WTC11 (cell line): ENCODE measurements around the gene SEMA4C. TPM values are rescaled to one million over a fixed set of nuclear protein-coding genes. Genes with fewer than 3 reads are reported as not detected.

Experiments used
- ATAC-seq: fragments of 200-7000 bp; cut with Tn5 transposase; 2 replicates; pipeline ENCODE4 v1.10.0; 2021; ENCODE audit warnings: mild to moderate bottlenecking, moderate library complexity
- CTCF ChIA-PET: fragments of 300-600 bp; sonication (Branson Sonifier 250); formaldehyde crosslinking; loops from one replicate; lab custom pipeline; 2021; ENCODE audit warnings: antibody characterized with exemption; lab: Charles Lee
- POLR2A ChIA-PET: fragments of 350-600 bp; sonication (Branson Sonifier 250); formaldehyde crosslinking; loops from one replicate; lab custom pipeline; 2021; ENCODE audit warnings: antibody characterized with exemption; lab: Charles Lee
- DNase-seq: peaks from one replicate; pipeline ENCODE4 v3.0.0; 2021; ENCODE audit warnings: low spot score
- H3K27ac Mint-ChIP-seq: 2 replicates; pipeline ENCODE4 v1.8.0; 2021; ENCODE audit warnings: mixed read lengths
- H3K27me3 Mint-ChIP-seq: 2 replicates; pipeline ENCODE4 v1.8.0; 2021; ENCODE audit warnings: low read depth, mild to moderate bottlenecking, moderate library complexity, mixed read lengths
- H3K36me3 Mint-ChIP-seq: 2 replicates; pipeline ENCODE4 v1.8.0; 2021; ENCODE audit warnings: mixed read lengths
- H3K4me1 Mint-ChIP-seq: 2 replicates; pipeline ENCODE4 v1.8.0; 2022; ENCODE audit warnings: mixed read lengths
- H3K4me3 Mint-ChIP-seq: 2 replicates; pipeline ENCODE4 v1.8.0; 2021; ENCODE audit warnings: mild to moderate bottlenecking, moderate library complexity, mixed read lengths
- H3K9me3 Mint-ChIP-seq: 2 replicates; pipeline ENCODE4 v1.8.0; 2021; ENCODE audit warnings: mixed read lengths
- E2F1 ChIP-seq: sonication (generic); formaldehyde crosslinking; IDR thresholded peaks from 2 replicates; pipeline ENCODE4 v1.8.0; 2022; ENCODE audit warnings: mild to moderate bottlenecking, missing genetic modification reagents
- GABPB1 ChIP-seq: sonication (generic); formaldehyde crosslinking; IDR thresholded peaks from 2 replicates; pipeline ENCODE4 v1.8.1; 2023; ENCODE audit warnings: mild to moderate bottlenecking, missing genetic modification reagents
- HMGA2 ChIP-seq: fragments of 250-450 bp; sonication (Bioruptor Pico); IDR thresholded peaks from 2 replicates; pipeline ENCODE4 v1.4.0; 2021; ENCODE audit warnings: mild to moderate bottlenecking, moderate library complexity
- JUN ChIP-seq: sonication (generic); formaldehyde crosslinking; IDR thresholded peaks from 2 replicates; pipeline ENCODE4 v1.8.0; 2023; ENCODE audit warnings: mild to moderate bottlenecking, missing genetic modification reagents
- MYBL2 ChIP-seq: sonication (generic); formaldehyde crosslinking; IDR thresholded peaks from 2 replicates; pipeline ENCODE4 v1.8.1; 2023; ENCODE audit warnings: mild to moderate bottlenecking, moderate library complexity, missing genetic modification reagents
- NFATC4 ChIP-seq: fragments of 250-450 bp; sonication (Bioruptor Pico); IDR thresholded peaks from 2 replicates; pipeline ENCODE4 v1.9.0; 2021; ENCODE audit warnings: mild to moderate bottlenecking
- NFE2L1 ChIP-seq: sonication (generic); formaldehyde crosslinking; IDR thresholded peaks from 2 replicates; pipeline ENCODE4 v1.8.1; 2023; ENCODE audit warnings: missing genetic modification reagents
- NR2C2 ChIP-seq: sonication (generic); formaldehyde crosslinking; IDR thresholded peaks from 2 replicates; pipeline ENCODE4 v1.8.0; 2022; ENCODE audit warnings: mild to moderate bottlenecking, missing genetic modification reagents
- NR3C1 ChIP-seq: sonication (generic); formaldehyde crosslinking; conservative IDR thresholded peaks from 2 replicates; pipeline ENCODE4 v1.8.1; 2023; ENCODE audit warnings: low read depth, mild to moderate bottlenecking, missing genetic modification reagents
- PRDM15 ChIP-seq: sonication (generic); formaldehyde crosslinking; IDR thresholded peaks from 2 replicates; pipeline ENCODE4 v1.8.0; 2022; ENCODE audit warnings: missing genetic modification reagents
- PREB ChIP-seq: sonication (generic); formaldehyde crosslinking; IDR thresholded peaks from 2 replicates; pipeline ENCODE4 v1.8.1; 2022; ENCODE audit warnings: mild to moderate bottlenecking, missing genetic modification reagents, moderate library complexity, borderline replicate concordance
- ZBTB21 ChIP-seq: sonication (generic); formaldehyde crosslinking; IDR thresholded peaks from 2 replicates; pipeline ENCODE4 v1.8.1; 2023; ENCODE audit warnings: mild to moderate bottlenecking, missing genetic modification reagents, borderline replicate concordance
- ZMAT4 ChIP-seq: fragments of 250-450 bp; sonication (Bioruptor Pico); IDR thresholded peaks from 2 replicates; pipeline ENCODE4 v1.9.0; 2021; ENCODE audit warnings: mild to moderate bottlenecking
- ZNF232 ChIP-seq: sonication (generic); formaldehyde crosslinking; IDR thresholded peaks from 2 replicates; pipeline ENCODE4 v1.8.0; 2022; ENCODE audit warnings: mild to moderate bottlenecking, missing genetic modification reagents
- ZNF263 ChIP-seq: sonication (generic); formaldehyde crosslinking; IDR thresholded peaks from 2 replicates; pipeline ENCODE4 v1.8.1; 2022; ENCODE audit warnings: low read depth, mild to moderate bottlenecking, moderate library complexity, missing genetic modification reagents
- ZNF423 ChIP-seq: fragments of 250-450 bp; sonication (Bioruptor Pico); IDR thresholded peaks from 2 replicates; pipeline ENCODE4 v2.1.2; 2022; ENCODE audit warnings: mild to moderate bottlenecking, moderate library complexity
- ZNF425 ChIP-seq: fragments of 250-450 bp; sonication (Bioruptor Pico); conservative IDR thresholded peaks from 2 replicates; pipeline ENCODE4 v1.9.0; 2021; ENCODE audit warnings: mild to moderate bottlenecking
- ZNF532 ChIP-seq: fragments of 250-450 bp; sonication (Bioruptor Pico); IDR thresholded peaks from 2 replicates; pipeline ENCODE4 v1.9.0; 2021; ENCODE audit warnings: mild to moderate bottlenecking, borderline replicate concordance
- ZSCAN18 ChIP-seq: fragments of 250-450 bp; sonication (Bioruptor Pico); IDR thresholded peaks from 2 replicates; pipeline ENCODE4 v2.1.2; 2022; ENCODE audit warnings: mild to moderate bottlenecking, moderate library complexity
- total RNA-seq: library from RNA; stranded (reverse); gene quantifications from 3 replicates; pipeline ENCODE4 v1.2.3, GENCODE V29; 2021

The SEMA4C gene
- total RNA-seq, 1 experiment from 2014 or later: 81.6 TPM

- DNase-seq: no peak
- Mint-ChIP-seq H3K4me3 (peak overlapping the region; percentile 76), H3K9me3 (no peaks in the 10 kb centered on the region), H3K27me3 (no peaks in the 10 kb centered on the region), H3K36me3 (peaks cover 27% of the 10 kb centered on the region), H3K27ac (peak overlapping the region; percentile 90)
- ChIA-PET CTCF (interaction anchor here (0.8 to 5.6 kb wide), 30 partner anchors 9 to 309 kb away, joined by 3 to 252 read pairs (median 14); partner anchors contain the start of genes ANKRD36, CNNM3 and SEMA4C), POLR2A (interaction anchor here (0.8 to 1.9 kb wide), 4 partner anchors 9 to 98 kb away, joined by 3 to 20 read pairs (median 6); no protein-coding TSS in a partner anchor)
- ATAC-seq: peak; percentile 0; the same call in 1 of the 2 replicates
- TF ChIP-seq PREB (no peak), NFE2L1 (CRISPR knock-in tag) (peak; percentile 40; the same call in 1 of the 2 replicates), ZNF263 (CRISPR knock-in tag) (no peak), E2F1 (no peak), ZMAT4 (0 out of 2 replicates have a peak, but pooled peaks have one; percentile 28), ZSCAN18 (CRISPR knock-in tag) (no peak), ZNF423 (CRISPR knock-in tag) (no peak), ZNF532 (0 out of 2 replicates have a peak, but pooled peaks have one; percentile 57), ZNF232 (CRISPR knock-in tag) (0 out of 2 replicates have a peak, but pooled peaks have one; percentile 10), MYBL2 (CRISPR knock-in tag) (no peak)
- TF ChIP-seq, all 79 proteins: peak for 4
- peaks cover 21% of the 10 kb centered on the region for H3K4me1 Mint-ChIP-seq
These were observed 10.7 kb downstream of the SEMA4C start for GRCh38 chr2:96859099-96859649.

- H3K27me3 Mint-ChIP-seq: no peaks in the 10 kb centered on the region
- H3K4me3 Mint-ChIP-seq: peak within 1 kb of the TSS; percentile 80
- H3K9me3 Mint-ChIP-seq: no peaks in the 10 kb centered on the region
- peaks cover 28% of the 10 kb centered on the region for H3K36me3 Mint-ChIP-seq
- ChIA-PET CTCF (interaction anchor here (0.6 to 5.6 kb wide), 53 partner anchors 10 to 310 kb away, joined by 3 to 252 read pairs (median 8); partner anchors contain the start of genes ANKRD23, ANKRD36, CNNM3 and CNNM4), POLR2A (interaction anchor here (0.7 to 1.9 kb wide), 11 partner anchors 11 to 255 kb away, joined by 3 to 20 read pairs (median 4); partner anchors contain the start of gene ANKRD36)
- ATAC-seq (peak; percentile 85), DNase-seq (peak; percentile 99)
- peaks cover 21% of the 10 kb centered on the region for H3K4me1 Mint-ChIP-seq
- H3K27ac Mint-ChIP-seq: peak within 1 kb of the TSS; percentile 90
- TF ChIP-seq NR3C1 (no peak), GABPB1 (CRISPR knock-in tag) (peak; percentile 55), PRDM15 (CRISPR knock-in tag) (peak; percentile 100), ZBTB21 (CRISPR knock-in tag) (no peak), NR2C2 (CRISPR knock-in tag) (no peak), HMGA2 (CRISPR knock-in tag) (no peak), ZNF425 (no peak), JUN (CRISPR knock-in tag) (peak; percentile 76; the same call in 1 of the 2 replicates), NFATC4 (CRISPR knock-in tag) (no peak)
These were observed 12.1 kb downstream of the SEMA4C start, which contains the start of gene ANKRD39 for GRCh38 chr2:96857667-96858372. Gene ANKRD39, minus strand, starts transcription at chr2:96858016. Its CDS starts 29 bp downstream, at chr2:96857987.
